ENCODE measurements around the gene TBL3. TPM values are rescaled to one million over a fixed set of nuclear protein-coding genes. Genes with fewer than 3 reads are reported as not detected.
A peak's percentile ranks its signal among the peaks of the same experiment; 100 is the strongest.

TBL3 gene
- total RNA-seq, 2 experiments from 2014 or later: 49.9 to 67.2 TPM

DNA sequence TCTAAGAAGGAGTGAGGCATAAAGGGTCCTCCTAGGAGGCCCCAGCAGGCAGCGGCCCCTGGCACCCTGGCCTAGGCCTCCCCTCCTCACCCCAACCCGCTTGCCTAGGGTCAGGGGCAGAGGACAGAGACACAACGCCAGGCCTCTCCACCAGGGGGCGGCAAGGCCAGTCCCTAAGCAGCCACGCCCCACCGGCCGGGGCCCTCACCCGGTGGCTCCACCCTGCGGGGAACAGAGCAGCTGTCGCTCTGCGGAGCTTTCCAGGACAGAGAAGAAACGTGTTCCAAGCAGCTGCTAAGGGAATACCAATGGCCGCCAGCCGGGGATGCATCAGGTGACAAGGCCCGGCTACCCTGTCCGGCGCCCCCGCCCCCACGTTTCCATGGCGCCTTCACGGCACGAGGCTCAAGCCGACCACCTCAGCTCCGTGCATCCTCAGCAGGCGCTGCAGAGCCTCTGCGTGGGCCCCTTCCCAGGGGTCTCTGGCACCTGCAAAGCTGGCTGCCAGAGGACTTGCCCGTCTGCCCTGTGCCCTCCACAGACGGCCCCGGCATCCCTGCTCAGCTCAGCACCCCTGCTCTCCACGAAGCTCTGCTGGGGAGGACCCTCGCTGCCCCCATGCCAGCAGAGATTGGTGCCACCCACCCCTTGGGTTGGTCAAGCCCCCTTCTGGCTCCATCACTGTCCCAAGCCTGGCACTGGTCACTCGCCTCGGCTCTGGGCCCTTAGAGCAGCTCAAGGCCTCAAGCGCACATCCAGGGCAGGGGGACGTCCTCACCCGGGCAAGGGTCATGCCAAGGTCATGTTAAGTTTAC lies 32.2 kb downstream of the TBL3 start:
- no peak for TF ChIP-seq EZH2phosphoT487 (IDR thresholded peaks at IDR 0.05; ENCODE audit: borderline replicate concordance, low read depth, low read length)
- TF ChIP-seq, protein P1, sequence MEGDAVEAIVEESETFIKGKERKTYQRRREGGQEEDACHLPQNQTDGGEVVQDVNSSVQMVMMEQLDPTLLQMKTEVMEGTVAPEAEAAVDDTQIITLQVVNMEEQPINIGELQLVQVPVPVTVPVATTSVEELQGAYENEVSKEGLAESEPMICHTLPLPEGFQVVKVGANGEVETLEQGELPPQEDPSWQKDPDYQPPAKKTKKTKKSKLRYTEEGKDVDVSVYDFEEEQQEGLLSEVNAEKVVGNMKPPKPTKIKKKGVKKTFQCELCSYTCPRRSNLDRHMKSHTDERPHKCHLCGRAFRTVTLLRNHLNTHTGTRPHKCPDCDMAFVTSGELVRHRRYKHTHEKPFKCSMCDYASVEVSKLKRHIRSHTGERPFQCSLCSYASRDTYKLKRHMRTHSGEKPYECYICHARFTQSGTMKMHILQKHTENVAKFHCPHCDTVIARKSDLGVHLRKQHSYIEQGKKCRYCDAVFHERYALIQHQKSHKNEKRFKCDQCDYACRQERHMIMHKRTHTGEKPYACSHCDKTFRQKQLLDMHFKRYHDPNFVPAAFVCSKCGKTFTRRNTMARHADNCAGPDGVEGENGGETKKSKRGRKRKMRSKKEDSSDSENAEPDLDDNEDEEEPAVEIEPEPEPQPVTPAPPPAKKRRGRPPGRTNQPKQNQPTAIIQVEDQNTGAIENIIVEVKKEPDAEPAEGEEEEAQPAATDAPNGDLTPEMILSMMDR (conservative IDR thresholded peaks at IDR 0.05; ENCODE audit: low read length): peak; percentile 94
- no peaks in the 10 kb centered on the region for H3K9me3 ChIP-seq (ENCODE audit: low read length)
- CTCF ChIA-PET (ENCODE audit: unreplicated experiment): no interaction called here
- peak; percentile 93 for DNase-seq (ENCODE audit: low spot score)
- intact Hi-C loops (cut with micrococcal nuclease; ENCODE audit: unreplicated experiment): no loop called here
- peak overlapping the region; percentile 26; the same call in 1 of the 2 replicates for H3K4me2 ChIP-seq (ENCODE audit: low read length)
- peaks cover 62% of the 10 kb centered on the region for H3K36me3 ChIP-seq (ENCODE audit: insufficient read depth, low read length)
- H3K4me3 ChIP-seq (ENCODE audit: low read depth, low read length, poor library complexity, severe bottlenecking): no peak overlapping the region
- no peaks in the 10 kb centered on the region for H3K9me2 ChIP-seq (ENCODE audit: insufficient read depth, low read length)
- POLR2A ChIA-PET: interaction anchor here (1.3 kb wide), 1 partner anchor 151 kb away, joined by 4 read pairs; the partner anchor contains the start of gene TRAF7
- H3K27ac ChIP-seq (ENCODE audit: low read depth, low read length, poor library complexity, severe bottlenecking): no peak overlapping the region
- peaks cover 8% of the 10 kb centered on the region for H4K20me1 ChIP-seq (ENCODE audit: insufficient read depth, low read length)
- H3K4me1 ChIP-seq (ENCODE audit: insufficient read depth, low read length, poor library complexity, severe bottlenecking): peaks cover 29% of the 10 kb centered on the region
- H3K79me2 ChIP-seq (ENCODE audit: insufficient read depth, low read depth, low read length): peaks cover 28% of the 10 kb centered on the region
- H2AFZ ChIP-seq (ENCODE audit: low read length): no peak overlapping the region
- BruUV-seq (replicated peaks): no TSS peak

DNA sequence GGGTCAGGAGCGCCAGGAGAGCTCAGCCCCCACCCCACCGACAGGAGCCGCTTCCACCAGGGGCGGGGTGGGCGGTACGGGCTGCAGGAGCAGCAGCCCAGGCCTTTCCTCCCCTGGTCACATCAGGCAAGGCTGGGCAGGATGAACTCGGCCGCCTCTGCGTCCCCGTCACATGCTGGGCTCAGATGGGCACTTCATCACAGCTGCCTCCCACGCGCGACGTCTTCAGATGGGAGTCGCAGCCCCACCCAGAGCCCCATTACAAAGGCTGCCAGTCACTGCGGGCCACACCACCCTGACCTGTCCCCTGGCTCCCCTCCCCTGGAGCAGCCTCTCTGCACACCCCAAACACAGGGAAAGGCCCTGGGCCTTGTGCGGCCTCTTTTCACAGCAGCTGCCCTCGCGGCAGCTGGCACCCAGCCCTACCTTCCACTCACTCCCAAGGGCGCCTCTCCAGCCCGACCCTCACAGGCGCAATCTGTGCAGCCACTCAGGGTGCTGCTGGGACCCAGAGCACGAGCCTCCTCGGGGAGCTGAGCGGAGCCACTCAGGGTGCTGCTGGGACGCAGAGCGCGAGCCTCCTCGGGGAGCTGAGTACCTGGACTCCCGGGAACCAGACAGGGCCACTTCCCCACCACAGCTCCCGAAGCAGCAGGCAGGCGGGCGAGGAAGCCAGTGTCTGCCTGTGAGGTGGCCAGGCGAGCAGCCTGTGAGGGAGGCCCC lies 33.1 kb downstream of the TBL3 start:
- H3K27ac ChIP-seq (ENCODE audit: low read depth, low read length, poor library complexity, severe bottlenecking): no peak overlapping the region
- intact Hi-C loops (cut with micrococcal nuclease; ENCODE audit: unreplicated experiment): no loop called here
- H3K9me3 ChIP-seq (ENCODE audit: low read length): no peaks in the 10 kb centered on the region
- peaks cover 29% of the 10 kb centered on the region for H3K4me1 ChIP-seq (ENCODE audit: insufficient read depth, low read length, poor library complexity, severe bottlenecking)
- no peaks in the 10 kb centered on the region for H3K9me2 ChIP-seq (ENCODE audit: insufficient read depth, low read length)
- peaks cover 10% of the 10 kb centered on the region for H4K20me1 ChIP-seq (ENCODE audit: insufficient read depth, low read length)
- ChIA-PET POLR2A (interaction anchor here (1.3 kb wide), 1 partner anchor 151 kb away, joined by 4 read pairs; the partner anchor contains the start of gene TRAF7), CTCF (ENCODE audit: unreplicated experiment) (no interaction called here)
- DNase-seq (ENCODE audit: low spot score): no peak
- H3K79me2 ChIP-seq (ENCODE audit: insufficient read depth, low read depth, low read length): peaks cover 34% of the 10 kb centered on the region
- peak overlapping the region; percentile 26; the same call in 1 of the 2 replicates for H3K4me2 ChIP-seq (ENCODE audit: low read length)
- peaks cover 53% of the 10 kb centered on the region for H3K36me3 ChIP-seq (ENCODE audit: insufficient read depth, low read length)
- no TSS peak for BruUV-seq (replicated peaks)
- H3K4me3 ChIP-seq (ENCODE audit: low read depth, low read length, poor library complexity, severe bottlenecking): no peak overlapping the region
- TF ChIP-seq, protein P1 (conservative IDR thresholded peaks at IDR 0.05; ENCODE audit: low read length): no peak
- TF ChIP-seq EZH2phosphoT487 (IDR thresholded peaks at IDR 0.05; ENCODE audit: borderline replicate concordance, low read depth, low read length): no peak
- H2AFZ ChIP-seq (ENCODE audit: low read length): no peak overlapping the region
